Measurements from ENCODE around the gene SCYL1.

DNA sequence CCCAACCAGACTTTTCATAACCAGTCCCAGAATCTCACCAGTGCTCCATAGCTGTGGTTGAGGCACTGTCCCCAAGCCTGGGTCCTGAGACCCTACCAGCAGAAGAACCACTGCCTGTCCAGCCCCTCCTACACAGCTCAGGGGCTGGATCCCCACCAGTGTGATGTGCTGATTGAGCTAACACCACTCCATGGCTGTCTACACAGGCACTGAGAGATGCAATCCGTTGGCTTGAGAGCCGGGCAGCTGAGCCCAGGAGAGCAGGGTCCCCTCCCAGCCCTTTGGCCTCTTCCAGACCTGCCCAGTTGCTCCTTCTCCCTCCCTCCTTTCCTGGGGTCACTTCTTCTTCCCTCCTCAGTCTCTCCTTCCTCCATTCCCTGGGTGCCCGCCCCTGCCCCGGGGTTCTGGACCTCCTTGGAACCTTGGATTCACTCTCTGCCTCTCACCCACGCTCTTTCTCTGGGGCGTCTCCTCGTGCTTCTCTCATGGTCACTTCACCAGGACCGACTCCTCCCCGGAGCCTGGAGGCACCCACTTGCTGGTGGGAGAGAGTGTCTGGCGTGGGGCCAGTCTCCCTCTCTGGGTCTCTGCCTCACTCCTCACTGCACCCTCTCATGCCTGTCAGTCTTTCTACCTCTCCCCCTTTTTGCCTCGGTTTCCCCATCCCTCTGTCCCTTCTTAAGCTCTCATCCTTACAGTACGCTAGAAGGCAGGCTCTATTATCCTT is 706 bp upstream of the SCYL1 start:
- no peak for TF ChIP-seq EP300 (IDR thresholded peaks at IDR 0.05)
- TF ChIP-seq, protein P1, sequence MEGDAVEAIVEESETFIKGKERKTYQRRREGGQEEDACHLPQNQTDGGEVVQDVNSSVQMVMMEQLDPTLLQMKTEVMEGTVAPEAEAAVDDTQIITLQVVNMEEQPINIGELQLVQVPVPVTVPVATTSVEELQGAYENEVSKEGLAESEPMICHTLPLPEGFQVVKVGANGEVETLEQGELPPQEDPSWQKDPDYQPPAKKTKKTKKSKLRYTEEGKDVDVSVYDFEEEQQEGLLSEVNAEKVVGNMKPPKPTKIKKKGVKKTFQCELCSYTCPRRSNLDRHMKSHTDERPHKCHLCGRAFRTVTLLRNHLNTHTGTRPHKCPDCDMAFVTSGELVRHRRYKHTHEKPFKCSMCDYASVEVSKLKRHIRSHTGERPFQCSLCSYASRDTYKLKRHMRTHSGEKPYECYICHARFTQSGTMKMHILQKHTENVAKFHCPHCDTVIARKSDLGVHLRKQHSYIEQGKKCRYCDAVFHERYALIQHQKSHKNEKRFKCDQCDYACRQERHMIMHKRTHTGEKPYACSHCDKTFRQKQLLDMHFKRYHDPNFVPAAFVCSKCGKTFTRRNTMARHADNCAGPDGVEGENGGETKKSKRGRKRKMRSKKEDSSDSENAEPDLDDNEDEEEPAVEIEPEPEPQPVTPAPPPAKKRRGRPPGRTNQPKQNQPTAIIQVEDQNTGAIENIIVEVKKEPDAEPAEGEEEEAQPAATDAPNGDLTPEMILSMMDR (IDR thresholded peaks at IDR 0.05) = no peak

All from esophagus muscularis mucosa (tissue), 3 donors.